ENCODE data around the gene CCR5AS.

The CCR5AS gene

DNA sequence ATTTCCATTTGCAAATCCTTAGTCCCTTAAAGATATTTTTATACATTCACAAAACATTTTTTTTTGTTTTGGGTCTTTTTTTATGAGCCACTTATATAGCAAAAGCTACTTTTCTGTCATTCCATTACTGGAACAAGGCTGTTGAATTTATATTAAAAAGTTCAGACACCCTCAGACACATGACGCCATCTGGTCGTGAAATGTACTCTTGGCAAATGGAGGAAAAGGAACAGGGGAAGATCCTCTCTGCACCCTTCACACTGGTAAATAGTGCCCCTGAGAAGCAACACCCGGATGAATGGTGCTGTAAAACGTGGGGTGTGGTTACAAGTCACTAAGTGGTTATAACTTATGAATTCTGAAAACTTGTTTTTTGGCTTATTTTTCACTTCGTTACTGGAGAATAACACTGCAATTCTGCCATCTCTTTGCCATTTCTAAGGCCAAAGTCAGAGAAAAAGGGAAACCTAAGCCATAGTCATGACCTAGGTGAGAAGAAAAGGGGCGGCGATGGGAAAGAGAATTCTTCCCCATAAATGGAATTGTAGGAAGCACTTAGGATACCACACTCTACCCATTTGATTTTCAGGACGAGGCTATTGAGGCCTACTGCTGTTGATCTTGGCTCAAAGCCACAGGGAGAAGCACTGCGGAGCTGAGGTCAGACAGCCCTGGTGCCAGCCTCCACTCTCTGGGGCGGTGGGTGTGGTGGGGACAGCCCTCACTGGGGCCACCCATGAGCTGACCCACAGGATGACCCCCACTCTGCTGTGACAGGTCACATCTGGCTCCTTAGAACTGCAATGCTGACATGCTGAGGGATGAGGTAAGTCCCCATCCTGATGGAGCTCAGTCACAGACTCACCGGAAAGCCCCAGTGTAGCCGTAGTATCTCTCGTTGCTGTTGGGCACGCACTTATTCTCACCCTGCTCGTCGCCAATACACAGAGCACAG lies 36.0 kb upstream of the CCR5AS start:
- H3K27me3 Mint-ChIP-seq (ENCODE audit: unreplicated experiment): peaks cover 27% of the 10 kb centered on the region
- DNase-seq (ENCODE audit: extremely low spot score, unreplicated experiment): no peak
- H3K4me3 Mint-ChIP-seq (ENCODE audit: unreplicated experiment): no peak overlapping the region
- no peak overlapping the region for H3K27ac Mint-ChIP-seq (ENCODE audit: unreplicated experiment)
- H3K36me3 Mint-ChIP-seq (ENCODE audit: unreplicated experiment): no peaks in the 10 kb centered on the region
- H3K4me1 Mint-ChIP-seq (ENCODE audit: unreplicated experiment): peaks cover 6% of the 10 kb centered on the region
- no peaks in the 10 kb centered on the region for H3K9me3 Mint-ChIP-seq (ENCODE audit: unreplicated experiment)
- TF ChIP-seq, protein P1, sequence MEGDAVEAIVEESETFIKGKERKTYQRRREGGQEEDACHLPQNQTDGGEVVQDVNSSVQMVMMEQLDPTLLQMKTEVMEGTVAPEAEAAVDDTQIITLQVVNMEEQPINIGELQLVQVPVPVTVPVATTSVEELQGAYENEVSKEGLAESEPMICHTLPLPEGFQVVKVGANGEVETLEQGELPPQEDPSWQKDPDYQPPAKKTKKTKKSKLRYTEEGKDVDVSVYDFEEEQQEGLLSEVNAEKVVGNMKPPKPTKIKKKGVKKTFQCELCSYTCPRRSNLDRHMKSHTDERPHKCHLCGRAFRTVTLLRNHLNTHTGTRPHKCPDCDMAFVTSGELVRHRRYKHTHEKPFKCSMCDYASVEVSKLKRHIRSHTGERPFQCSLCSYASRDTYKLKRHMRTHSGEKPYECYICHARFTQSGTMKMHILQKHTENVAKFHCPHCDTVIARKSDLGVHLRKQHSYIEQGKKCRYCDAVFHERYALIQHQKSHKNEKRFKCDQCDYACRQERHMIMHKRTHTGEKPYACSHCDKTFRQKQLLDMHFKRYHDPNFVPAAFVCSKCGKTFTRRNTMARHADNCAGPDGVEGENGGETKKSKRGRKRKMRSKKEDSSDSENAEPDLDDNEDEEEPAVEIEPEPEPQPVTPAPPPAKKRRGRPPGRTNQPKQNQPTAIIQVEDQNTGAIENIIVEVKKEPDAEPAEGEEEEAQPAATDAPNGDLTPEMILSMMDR (IDR thresholded peaks at IDR 0.05): peak; percentile 64

DNA sequence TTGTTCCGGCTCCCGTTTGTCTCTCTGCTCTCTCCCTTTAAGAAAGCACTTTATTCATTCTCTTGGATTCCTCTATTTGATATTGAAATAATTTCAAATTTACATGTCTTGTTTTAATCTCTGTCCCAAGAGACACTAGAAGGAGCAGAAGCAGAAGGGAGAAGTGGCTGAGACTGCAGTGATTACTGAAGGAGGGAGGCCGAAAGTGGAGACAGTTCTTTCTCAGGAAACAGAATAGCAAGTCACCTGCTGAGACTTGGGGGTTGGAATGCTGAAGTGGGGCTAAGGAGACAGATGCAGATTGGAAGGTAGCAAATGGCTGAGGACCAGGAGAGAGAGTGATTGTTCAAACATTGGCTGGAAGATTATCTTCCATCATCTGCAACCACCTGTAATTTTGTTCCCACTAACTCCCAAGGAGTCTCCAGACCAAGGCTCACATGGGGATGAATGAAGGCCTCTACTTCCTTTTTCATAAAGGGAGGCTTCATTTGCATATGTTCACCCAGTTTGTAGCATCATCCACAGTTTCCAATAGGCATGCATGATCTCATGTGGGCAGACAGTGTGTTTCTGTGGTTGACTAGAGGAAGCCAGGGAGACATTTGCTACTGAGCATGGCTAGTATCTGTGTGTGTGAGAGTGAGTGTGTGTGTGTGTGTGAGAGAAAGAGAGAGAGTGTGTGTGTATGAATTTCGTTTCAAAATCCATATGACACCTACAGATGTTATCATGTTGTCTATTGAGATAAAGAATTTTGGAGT lies 33.8 kb upstream of the CCR5AS start:
- H3K4me1 Mint-ChIP-seq (ENCODE audit: unreplicated experiment): peaks cover 6% of the 10 kb centered on the region
- H3K4me3 Mint-ChIP-seq (ENCODE audit: unreplicated experiment): no peak overlapping the region
- TF ChIP-seq, protein P1 (IDR thresholded peaks at IDR 0.05): no peak
- no peak for DNase-seq (ENCODE audit: extremely low spot score, unreplicated experiment)
- H3K27ac Mint-ChIP-seq (ENCODE audit: unreplicated experiment): no peak overlapping the region
- H3K9me3 Mint-ChIP-seq (ENCODE audit: unreplicated experiment): no peaks in the 10 kb centered on the region
- H3K36me3 Mint-ChIP-seq (ENCODE audit: unreplicated experiment): no peaks in the 10 kb centered on the region
- peaks cover 20% of the 10 kb centered on the region for H3K27me3 Mint-ChIP-seq (ENCODE audit: unreplicated experiment)

DNA sequence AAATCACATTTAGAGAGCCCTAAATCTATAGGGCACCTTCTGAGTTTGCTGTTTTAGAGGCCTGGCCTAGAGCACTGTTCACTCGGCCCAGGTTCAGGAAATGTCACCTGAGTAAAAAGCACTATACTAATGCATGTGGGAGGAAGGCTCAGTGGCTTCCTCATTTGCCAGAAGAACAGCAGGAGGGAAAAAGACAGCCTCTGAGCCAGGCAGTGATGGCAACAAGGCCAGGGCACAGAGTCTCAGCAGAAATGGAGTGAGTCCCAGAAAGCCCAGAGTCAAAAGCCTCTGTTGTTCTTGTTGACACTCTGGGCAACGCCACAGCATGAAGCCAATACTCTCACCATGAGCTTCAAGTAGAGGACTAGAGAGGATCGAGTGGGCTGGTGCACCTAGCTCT lies 32.0 kb upstream of the CCR5AS start:
- no peak for DNase-seq (ENCODE audit: extremely low spot score, unreplicated experiment)
- no peaks in the 10 kb centered on the region for H3K36me3 Mint-ChIP-seq (ENCODE audit: unreplicated experiment)
- TF ChIP-seq, protein P1 (IDR thresholded peaks at IDR 0.05): no peak
- H3K4me3 Mint-ChIP-seq (ENCODE audit: unreplicated experiment): no peak overlapping the region
- no peak overlapping the region for H3K27ac Mint-ChIP-seq (ENCODE audit: unreplicated experiment)
- H3K4me1 Mint-ChIP-seq (ENCODE audit: unreplicated experiment): peaks cover 6% of the 10 kb centered on the region
- H3K9me3 Mint-ChIP-seq (ENCODE audit: unreplicated experiment): no peaks in the 10 kb centered on the region
- peaks cover 31% of the 10 kb centered on the region for H3K27me3 Mint-ChIP-seq (ENCODE audit: unreplicated experiment)

DNA sequence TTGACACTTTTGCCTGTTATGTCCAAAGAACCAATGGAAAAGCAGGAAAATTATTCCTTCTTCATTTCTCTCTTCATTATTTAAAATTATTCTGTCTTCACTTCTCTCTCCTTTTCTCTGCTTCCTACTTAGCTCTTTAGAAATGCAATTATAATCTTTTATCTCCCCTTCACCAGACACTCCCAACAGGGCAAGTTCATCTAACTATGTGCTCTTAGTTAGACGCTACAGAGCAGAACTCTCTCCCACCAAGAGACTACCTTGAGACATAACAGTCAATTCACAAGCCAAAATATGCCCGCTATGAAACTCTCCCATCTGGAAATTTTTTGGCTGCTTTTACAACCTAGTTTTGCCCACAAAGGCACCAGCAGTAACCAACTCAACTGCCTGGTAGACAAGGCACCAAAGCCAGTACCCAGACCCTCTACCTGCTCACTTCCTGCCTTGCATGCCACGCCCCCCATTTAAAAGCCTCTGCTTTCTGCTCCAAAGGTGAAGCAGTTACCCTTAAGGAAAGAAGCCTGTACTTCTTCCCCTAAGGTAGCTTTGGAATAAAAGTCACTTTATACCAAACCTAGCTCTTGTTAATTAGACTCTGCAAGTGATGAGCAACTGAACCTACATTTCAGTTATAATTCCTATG lies 28.3 kb upstream of the CCR5AS start:
- DNase-seq (ENCODE audit: extremely low spot score, unreplicated experiment): no peak
- Mint-ChIP-seq H3K4me3 (ENCODE audit: unreplicated experiment) (no peak overlapping the region), H3K27me3 (ENCODE audit: unreplicated experiment) (peaks cover 25% of the 10 kb centered on the region), H3K36me3 (ENCODE audit: unreplicated experiment) (no peaks in the 10 kb centered on the region), H3K4me1 (ENCODE audit: unreplicated experiment) (no peaks in the 10 kb centered on the region), H3K27ac (ENCODE audit: unreplicated experiment) (no peak overlapping the region), H3K9me3 (ENCODE audit: unreplicated experiment) (peaks cover 6% of the 10 kb centered on the region)
- TF ChIP-seq, protein P1 (IDR thresholded peaks at IDR 0.05): no peak

Data from osteocyte (in vitro differentiated cells).